ENCODE measurements around the gene NAV2.
"Not testable (repeated sequence)": the region's sequence is repeated elsewhere in the genome, so short reads cannot be mapped to it uniquely, and the experiment has no call there.

The NAV2 gene

GRCh38 chr11:19956228-19956627 lies 243.6 kb downstream of the NAV2 start:
- FAIRE-seq = no peak

GRCh38 chr11:19957294-19957943 lies 244.8 kb downstream of the NAV2 start:
- DNase-seq (ENCODE audit: extremely low spot score, insufficient read length, low read depth) (no peak), FAIRE-seq (no peak)

More at GRCh38 chr11:19956228-19956627, 243.6 kb downstream of the NAV2 start:
- no peak for DNase-seq (ENCODE audit: extremely low spot score, insufficient read length, low read depth)

- FAIRE-seq = no peak
These were observed 245.6 kb downstream of the NAV2 start for GRCh38 chr11:19958204-19958603.

GRCh38 chr11:19959210-19959609 lies 246.6 kb downstream of the NAV2 start:
- FAIRE-seq (no peak), DNase-seq (ENCODE audit: extremely low spot score, insufficient read length, low read depth) (no peak)

More at GRCh38 chr11:19958204-19958603, 245.6 kb downstream of the NAV2 start:
- no peak for DNase-seq (ENCODE audit: extremely low spot score, insufficient read length, low read depth)

- FAIRE-seq = no peak
- no peak for DNase-seq (ENCODE audit: extremely low spot score, insufficient read length, low read depth)
These were observed 247.0 kb downstream of the NAV2 start for GRCh38 chr11:19959648-19960059.

- not testable (repeated sequence) for DNase-seq (ENCODE audit: extremely low spot score, insufficient read length, low read depth); FAIRE-seq
These were observed 247.8 kb downstream of the NAV2 start for GRCh38 chr11:19960410-19960809.

GRCh38 chr11:19961225-19961624 lies 248.6 kb downstream of the NAV2 start:
- no peak for FAIRE-seq

GRCh38 chr11:19962053-19962800 lies 249.6 kb downstream of the NAV2 start:
- DNase-seq (ENCODE audit: extremely low spot score, insufficient read length, low read depth) (no peak), FAIRE-seq (no peak)

More at GRCh38 chr11:19961225-19961624, 248.6 kb downstream of the NAV2 start:
- DNase-seq (ENCODE audit: extremely low spot score, insufficient read length, low read depth) = no peak

- DNase-seq (ENCODE audit: extremely low spot score, insufficient read length, low read depth) (no peak), FAIRE-seq (no peak)
These were observed 250.2 kb downstream of the NAV2 start for GRCh38 chr11:19962801-19963175.

- no peak for DNase-seq (ENCODE audit: extremely low spot score, insufficient read length, low read depth)
- FAIRE-seq = no peak
These were observed 251.2 kb downstream of the NAV2 start for GRCh38 chr11:19963697-19964387.

GRCh38 chr11:19966441-19966840 lies 253.8 kb downstream of the NAV2 start:
- DNase-seq (ENCODE audit: extremely low spot score, insufficient read length, low read depth) (no peak), FAIRE-seq (no peak)

- FAIRE-seq (no peak), DNase-seq (ENCODE audit: extremely low spot score, insufficient read length, low read depth) (no peak)
These were observed 254.3 kb downstream of the NAV2 start for GRCh38 chr11:19966927-19967326.

GRCh38 chr11:19967787-19968186 lies 255.2 kb downstream of the NAV2 start:
- FAIRE-seq (no peak), DNase-seq (ENCODE audit: extremely low spot score, insufficient read length, low read depth) (no peak)

GRCh38 chr11:19968860-19969259 lies 256.2 kb downstream of the NAV2 start:
- FAIRE-seq (no peak), DNase-seq (ENCODE audit: extremely low spot score, insufficient read length, low read depth) (no peak)

- FAIRE-seq = no peak
These were observed 258.3 kb downstream of the NAV2 start for GRCh38 chr11:19970944-19971343.

GRCh38 chr11:19972091-19972490 lies 259.5 kb downstream of the NAV2 start:
- FAIRE-seq = no peak
- no peak for DNase-seq (ENCODE audit: extremely low spot score, insufficient read length, low read depth)

More at GRCh38 chr11:19970944-19971343, 258.3 kb downstream of the NAV2 start:
- DNase-seq (ENCODE audit: extremely low spot score, insufficient read length, low read depth) = no peak

GRCh38 chr11:19972651-19973050 lies 260.0 kb downstream of the NAV2 start:
- no peak for DNase-seq (ENCODE audit: extremely low spot score, insufficient read length, low read depth)
- FAIRE-seq = no peak

- no peak for DNase-seq (ENCODE audit: extremely low spot score, insufficient read length, low read depth)
- FAIRE-seq = no peak
These were observed 260.5 kb downstream of the NAV2 start for GRCh38 chr11:19973136-19973635.

GRCh38 chr11:19974886-19975285 lies 262.2 kb downstream of the NAV2 start:
- DNase-seq (ENCODE audit: extremely low spot score, insufficient read length, low read depth) = no peak
- FAIRE-seq = no peak

- FAIRE-seq (no peak), DNase-seq (ENCODE audit: extremely low spot score, insufficient read length, low read depth) (no peak)
These were observed 262.9 kb downstream of the NAV2 start for GRCh38 chr11:19975414-19975990.

All from GM18507 (cell line).